ENCODE data around the gene ZNF492.
"Not testable (repeated sequence)": the region's sequence is repeated elsewhere in the genome, so short reads cannot be mapped to it uniquely, and the experiment has no call there.

ZNF492 gene

GRCh38 chr19:22633706-22634449, at the start of gene ZNF492:
Gene ZNF492 (plus strand): TSS chr19:22634324. CDS start chr19:22653400, 19,076 bp downstream.
- peak; percentile 71 for DNase-seq

GRCh38 chr19:22595422-22595821, 38.7 kb upstream of the ZNF492 start:
- DNase-seq, result no peak

- DNase-seq, result no peak
Measured at GRCh38 chr19:22595918-22596341, 38.2 kb upstream of the ZNF492 start.

- no peak for DNase-seq
Measured at GRCh38 chr19:22600690-22601648, 33.2 kb upstream of the ZNF492 start.

- no peak for DNase-seq
Measured at GRCh38 chr19:22601906-22602630, 32.1 kb upstream of the ZNF492 start.

- DNase-seq, result no peak
Measured at GRCh38 chr19:22602631-22603272, 31.4 kb upstream of the ZNF492 start.

GRCh38 chr19:22603518-22604440, 30.3 kb upstream of the ZNF492 start:
- DNase-seq, result no peak

GRCh38 chr19:22604571-22605274, 29.4 kb upstream of the ZNF492 start:
- no peak for DNase-seq

GRCh38 chr19:22605275-22606211, 28.6 kb upstream of the ZNF492 start:
- DNase-seq, result no peak

GRCh38 chr19:22606212-22606553, 27.9 kb upstream of the ZNF492 start:
- DNase-seq, result no peak

GRCh38 chr19:22606954-22607652, 27.0 kb upstream of the ZNF492 start:
- DNase-seq, result no peak

- DNase-seq, result no peak
Measured at GRCh38 chr19:22607653-22608430, 26.3 kb upstream of the ZNF492 start.

- DNase-seq, result no peak
Measured at GRCh38 chr19:22608441-22608840, 25.7 kb upstream of the ZNF492 start.

GRCh38 chr19:22609630-22610029, 24.5 kb upstream of the ZNF492 start:
- DNase-seq, result no peak

GRCh38 chr19:22610121-22610520, 24.0 kb upstream of the ZNF492 start:
- DNase-seq, result no peak

- DNase-seq, result no peak
Measured at GRCh38 chr19:22612316-22612715, 21.8 kb upstream of the ZNF492 start.

- no peak for DNase-seq
Measured at GRCh38 chr19:22616659-22617058, 17.5 kb upstream of the ZNF492 start.

GRCh38 chr19:22617181-22617580, 16.9 kb upstream of the ZNF492 start:
- not testable (repeated sequence) for DNase-seq

All from activated effector memory CD4-positive, alpha-beta T cell treated with Interleukin-2 at 50 U/mL for 16 hours (primary cell).